Cardiac muscle cell (in vitro differentiated cells and primary cell): ENCODE results near the gene ADAMTS12. TPM values are rescaled to one million over a fixed set of nuclear protein-coding genes. Genes with fewer than 3 reads are reported as not detected.

Experiments
- DNase-seq, 2 donors: peaks; one replicate each; pipeline versions ENCODE4 v3.0.0 to v3.0.0-alpha.2; 2010 to 2017; ENCODE audit warnings: low read depth in 1 of 2, low spot score in 1 of 2
- H3K27ac ChIP-seq: fragments of 200-600 bp; sonication (generic); 2 replicates; pipeline ENCODE4 v1.5.1; 2016
- H3K27me3 ChIP-seq: fragments of 200-600 bp; sonication (generic); 2 replicates; pipeline ENCODE4 v1.6.0; 2016; ENCODE audit warnings: control low read depth
- H3K36me3 ChIP-seq: fragments of 200-600 bp; sonication (generic); 2 replicates; pipeline ENCODE4 v1.5.1; 2016; ENCODE audit warnings: control low read depth
- H3K4me1 ChIP-seq: fragments of 200-600 bp; sonication (generic); 2 replicates; pipeline ENCODE4 v1.8.1; 2017; ENCODE audit warnings: low read depth, mild to moderate bottlenecking, mixed run types
- H3K4me3 ChIP-seq: fragments of 200-600 bp; sonication (generic); 2 replicates; pipeline ENCODE4 v1.5.1; 2016; ENCODE audit warnings: mild to moderate bottlenecking
- H3K9me3 ChIP-seq: fragments of 200-600 bp; sonication (generic); 2 replicates; pipeline ENCODE4 v1.5.1; 2017; ENCODE audit warnings: low read depth, mild to moderate bottlenecking, control low read depth
- CTCF ChIP-seq: IDR thresholded peaks from 2 replicates; pipeline ENCODE4 v1.5.1; 2012; ENCODE audit warnings: low read depth, mild to moderate bottlenecking, low read length
- polyA plus RNA-seq: library from polyadenylated mRNA; unstranded; fragments of >200 nt; fragmentation: Nextera tagmentation; extraction: Ambion mirVana; gene quantifications from 2 replicates; pipeline ENCODE4 v1.2.1, GENCODE V29; 2016
- total RNA-seq: library from RNA; depleted of rRNA; stranded (reverse); fragments of >200 nt; gene quantifications from 2 replicates; pipeline ENCODE4 v1.2.3, GENCODE V29; 2016

The ADAMTS12 gene
- total and polyA plus RNA-seq, 2 experiments from 2014 or later = 29.3 to 48.4 TPM

GRCh38 chr5:33639474-33639873, 252.3 kb downstream of the ADAMTS12 start:
- no peak for DNase-seq
- H3K4me1 ChIP-seq = no peaks in the 10 kb centered on the region
- no peak overlapping the region for H3K27ac ChIP-seq
- peaks cover 17% of the 10 kb centered on the region for H3K36me3 ChIP-seq
- H3K4me3 ChIP-seq = no peak overlapping the region
- no peaks in the 10 kb centered on the region for H3K27me3 ChIP-seq
- H3K9me3 ChIP-seq = no peaks in the 10 kb centered on the region
- no peak for TF ChIP-seq CTCF

GRCh38 chr5:33637011-33637410, 254.8 kb downstream of the ADAMTS12 start:
- H3K4me3 ChIP-seq = no peak overlapping the region
- H3K27ac ChIP-seq = no peak overlapping the region
- DNase-seq = peak in 1 of 2 donors; percentile 4
- H3K36me3 ChIP-seq = peaks cover 14% of the 10 kb centered on the region
- no peak for TF ChIP-seq CTCF
- no peaks in the 10 kb centered on the region for H3K4me1 ChIP-seq
- no peaks in the 10 kb centered on the region for H3K9me3 ChIP-seq
- H3K27me3 ChIP-seq = no peaks in the 10 kb centered on the region

- Histone ChIP-seq H3K4me1 (no peaks in the 10 kb centered on the region), H3K36me3 (peaks cover 14% of the 10 kb centered on the region), H3K4me3 (no peak overlapping the region), H3K9me3 (no peaks in the 10 kb centered on the region), H3K27me3 (no peaks in the 10 kb centered on the region), H3K27ac (no peak overlapping the region)
- no peak for TF ChIP-seq CTCF
- no peak for DNase-seq
Observed at GRCh38 chr5:33635582-33635981, 256.2 kb downstream of the ADAMTS12 start.

- no peaks in the 10 kb centered on the region for H3K27me3 ChIP-seq
- no peak for DNase-seq
- no peak for TF ChIP-seq CTCF
- H3K27ac ChIP-seq = no peak overlapping the region
- H3K9me3 ChIP-seq = no peaks in the 10 kb centered on the region
- H3K4me3 ChIP-seq = no peak overlapping the region
- peaks cover 10% of the 10 kb centered on the region for H3K36me3 ChIP-seq
- no peaks in the 10 kb centered on the region for H3K4me1 ChIP-seq
Observed at GRCh38 chr5:33633699-33634098, 258.1 kb downstream of the ADAMTS12 start.

GRCh38 chr5:33631786-33632185, 260.0 kb downstream of the ADAMTS12 start:
- Histone ChIP-seq H3K27ac (no peak overlapping the region), H3K4me3 (no peak overlapping the region), H3K27me3 (no peaks in the 10 kb centered on the region), H3K36me3 (peaks cover 7% of the 10 kb centered on the region), H3K4me1 (no peaks in the 10 kb centered on the region), H3K9me3 (no peaks in the 10 kb centered on the region)
- peak in 1 of 2 donors; percentile 20 for DNase-seq
- no peak for TF ChIP-seq CTCF

- TF ChIP-seq CTCF = no peak
- DNase-seq = no peak
- Histone ChIP-seq H3K4me3 (no peak overlapping the region), H3K27me3 (no peaks in the 10 kb centered on the region), H3K4me1 (no peaks in the 10 kb centered on the region), H3K36me3 (peaks cover 3% of the 10 kb centered on the region), H3K27ac (no peak overlapping the region), H3K9me3 (no peaks in the 10 kb centered on the region)
Observed at GRCh38 chr5:33631139-33631538, 260.7 kb downstream of the ADAMTS12 start.
